ENCODE results near the gene KCNMA1.

The KCNMA1 gene

GRCh38 chr10:77358656-77359055 lies 279.0 kb downstream of the KCNMA1 start:
- TF ChIP-seq CTCF (IDR thresholded peaks at IDR 0.05; ENCODE audit: low read depth, low read length), result no peak
- no peak overlapping the region for H3K4me3 ChIP-seq (ENCODE audit: low read depth, low read length)

DNA sequence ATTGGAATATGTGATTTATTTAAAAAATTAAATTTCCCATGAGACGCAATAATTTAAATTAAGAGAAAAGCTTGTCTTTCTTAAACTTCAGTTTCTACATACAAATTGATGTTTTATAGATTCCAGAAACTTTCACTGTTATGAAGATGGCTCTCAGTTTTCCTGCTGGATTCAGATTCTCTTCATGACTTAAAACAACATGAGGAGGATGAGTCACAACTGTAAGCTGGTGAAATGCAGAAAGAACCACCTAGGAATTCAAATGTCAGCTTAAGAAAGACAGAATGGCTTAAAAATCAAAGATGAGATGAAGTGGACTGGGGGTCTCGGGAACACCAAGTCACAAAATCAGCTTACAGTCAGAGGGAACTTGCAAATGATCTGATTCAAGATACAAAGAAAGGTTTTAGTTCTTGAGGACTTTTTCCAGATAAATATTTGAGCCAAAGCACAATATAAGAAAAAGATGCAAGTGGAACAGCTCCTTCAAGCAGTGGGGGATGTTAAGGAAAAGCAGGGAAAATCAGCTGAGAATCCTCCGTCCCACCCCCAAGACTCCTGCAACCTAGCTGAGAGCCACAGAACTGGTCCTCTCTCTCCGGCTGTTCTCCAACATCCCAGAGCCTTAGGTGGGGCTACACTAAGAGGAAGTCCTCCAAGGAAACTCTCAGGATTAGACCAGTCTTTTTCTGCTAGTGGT lies 279.8 kb downstream of the KCNMA1 start:
- H3K4me3 ChIP-seq (ENCODE audit: low read depth, low read length), result no peak overlapping the region
- no peak for TF ChIP-seq CTCF (IDR thresholded peaks at IDR 0.05; ENCODE audit: low read depth, low read length)

DNA sequence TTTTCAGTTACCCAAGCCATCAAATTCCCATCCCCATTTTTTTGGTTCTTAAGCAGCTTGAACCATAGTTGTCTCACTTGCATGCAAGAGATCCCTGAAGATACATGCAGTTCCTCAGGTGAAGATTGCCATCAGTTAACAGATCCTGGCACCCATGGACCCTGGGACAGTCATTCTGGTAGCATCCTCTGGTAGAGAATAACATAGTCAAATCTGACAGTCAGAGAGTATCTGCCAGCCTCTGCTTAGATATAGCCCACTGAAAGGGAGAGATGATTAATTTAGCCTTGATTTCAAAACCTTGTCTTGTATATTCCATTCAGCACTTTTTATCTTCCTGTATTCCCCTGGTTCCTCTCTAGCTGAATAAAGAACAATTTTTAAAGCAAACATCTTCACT lies 280.4 kb downstream of the KCNMA1 start:
- no peak overlapping the region for H3K4me3 ChIP-seq (ENCODE audit: low read depth, low read length)
- no peak for TF ChIP-seq CTCF (IDR thresholded peaks at IDR 0.05; ENCODE audit: low read depth, low read length)

DNA sequence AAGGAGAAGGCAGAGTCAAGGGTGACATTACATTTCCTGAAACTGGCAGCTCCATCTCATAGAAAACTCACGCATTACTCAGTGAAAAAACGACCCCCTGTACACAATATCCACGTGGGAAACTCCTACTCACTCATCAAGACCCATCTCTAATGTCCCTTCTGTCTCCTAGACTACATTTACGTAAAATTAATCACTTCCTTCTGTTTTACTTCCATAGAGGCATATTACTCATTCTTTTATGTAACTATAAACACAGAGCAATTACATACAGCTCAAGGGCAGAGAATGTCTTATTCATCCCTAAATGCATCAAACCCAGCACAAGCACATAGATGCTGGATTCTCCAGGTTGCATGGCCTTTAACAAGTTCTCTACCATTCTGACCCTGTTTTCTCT lies 281.8 kb downstream of the KCNMA1 start:
- H3K4me3 ChIP-seq (ENCODE audit: low read depth, low read length), result no peak overlapping the region
- no peak for TF ChIP-seq CTCF (IDR thresholded peaks at IDR 0.05; ENCODE audit: low read depth, low read length)

- H3K4me3 ChIP-seq (ENCODE audit: low read depth, low read length), result no peak overlapping the region
- TF ChIP-seq CTCF (IDR thresholded peaks at IDR 0.05; ENCODE audit: low read depth, low read length), result no peak
These were observed 286.2 kb downstream of the KCNMA1 start for GRCh38 chr10:77351386-77351785.

- TF ChIP-seq CTCF (IDR thresholded peaks at IDR 0.05; ENCODE audit: low read depth, low read length), result no peak
- no peak overlapping the region for H3K4me3 ChIP-seq (ENCODE audit: low read depth, low read length)
These were observed 286.9 kb downstream of the KCNMA1 start for GRCh38 chr10:77350711-77351119.

- H3K4me3 ChIP-seq (ENCODE audit: low read depth, low read length), result no peak overlapping the region
- TF ChIP-seq CTCF (IDR thresholded peaks at IDR 0.05; ENCODE audit: low read depth, low read length), result no peak
These were observed 287.5 kb downstream of the KCNMA1 start for GRCh38 chr10:77350134-77350533.
